ENCODE measurements around the gene S100PBP.

Gene S100PBP

GRCh38 chr1:32782086-32782485 is 35.4 kb upstream of the S100PBP start:
- Histone ChIP-seq H3K4me1 (ENCODE audit: insufficient read depth, low read length, poor library complexity, severe bottlenecking) (no peaks in the 10 kb centered on the region), H3K9me2 (replicated peaks; ENCODE audit: low read depth, low read length) (no peaks in the 10 kb centered on the region), H3K4me2 (ENCODE audit: low read depth, low read length, poor library complexity, severe bottlenecking) (no peak overlapping the region), H3K9me3 (ENCODE audit: insufficient read depth, low read depth, low read length) (no peaks in the 10 kb centered on the region), H2AFZ (ENCODE audit: low read length) (no peak overlapping the region), H3F3A (ENCODE audit: low read depth) (no peaks in the 10 kb centered on the region), H3K36me3 (ENCODE audit: insufficient read depth, low read length) (peaks cover 86% of the 10 kb centered on the region), H3K9ac (ENCODE audit: low read depth, low read length, poor library complexity, severe bottlenecking) (no peak overlapping the region), H3K79me2 (ENCODE audit: insufficient read depth, low read length) (no peaks in the 10 kb centered on the region), H3K4me3 (ENCODE audit: low read length, poor library complexity, severe bottlenecking) (no peak overlapping the region), H4K20me1 (ENCODE audit: insufficient read depth, low read length, poor library complexity, severe bottlenecking) (no peaks in the 10 kb centered on the region), H3K27me3 (ENCODE audit: insufficient read depth, low read length, poor library complexity, severe bottlenecking) (no peaks in the 10 kb centered on the region)
- TF ChIP-seq EZH2phosphoT487 (IDR thresholded peaks at IDR 0.05; ENCODE audit: borderline replicate concordance): no peak
- no peak for TF ChIP-seq CTCF (conservative IDR thresholded peaks at IDR 0.05; ENCODE audit: low read length)

GRCh38 chr1:32783851-32784250 is 33.6 kb upstream of the S100PBP start:
- Histone ChIP-seq H3F3A (ENCODE audit: low read depth) (no peaks in the 10 kb centered on the region), H3K4me3 (ENCODE audit: low read length, poor library complexity, severe bottlenecking) (no peak overlapping the region), H4K20me1 (ENCODE audit: insufficient read depth, low read length, poor library complexity, severe bottlenecking) (no peaks in the 10 kb centered on the region), H3K4me1 (ENCODE audit: insufficient read depth, low read length, poor library complexity, severe bottlenecking) (no peaks in the 10 kb centered on the region), H3K27me3 (ENCODE audit: insufficient read depth, low read length, poor library complexity, severe bottlenecking) (no peaks in the 10 kb centered on the region), H2AFZ (ENCODE audit: low read length) (no peak overlapping the region), H3K4me2 (ENCODE audit: low read depth, low read length, poor library complexity, severe bottlenecking) (no peak overlapping the region), H3K36me3 (ENCODE audit: insufficient read depth, low read length) (peaks cover 93% of the 10 kb centered on the region), H3K79me2 (ENCODE audit: insufficient read depth, low read length) (no peaks in the 10 kb centered on the region), H3K9ac (ENCODE audit: low read depth, low read length, poor library complexity, severe bottlenecking) (no peak overlapping the region), H3K9me3 (ENCODE audit: insufficient read depth, low read depth, low read length) (no peaks in the 10 kb centered on the region), H3K9me2 (replicated peaks; ENCODE audit: low read depth, low read length) (no peaks in the 10 kb centered on the region)
- TF ChIP-seq EZH2phosphoT487 (IDR thresholded peaks at IDR 0.05; ENCODE audit: borderline replicate concordance) (no peak), CTCF (conservative IDR thresholded peaks at IDR 0.05; ENCODE audit: low read length) (no peak)

GRCh38 chr1:32784817-32785216 is 32.6 kb upstream of the S100PBP start:
- Histone ChIP-seq H3K79me2 (ENCODE audit: insufficient read depth, low read length) (no peaks in the 10 kb centered on the region), H3K9me3 (ENCODE audit: insufficient read depth, low read depth, low read length) (no peaks in the 10 kb centered on the region), H3K4me3 (ENCODE audit: low read length, poor library complexity, severe bottlenecking) (no peak overlapping the region), H3K4me1 (ENCODE audit: insufficient read depth, low read length, poor library complexity, severe bottlenecking) (no peaks in the 10 kb centered on the region), H3K9ac (ENCODE audit: low read depth, low read length, poor library complexity, severe bottlenecking) (no peak overlapping the region), H3K9me2 (replicated peaks; ENCODE audit: low read depth, low read length) (no peaks in the 10 kb centered on the region), H3K4me2 (ENCODE audit: low read depth, low read length, poor library complexity, severe bottlenecking) (no peak overlapping the region), H3K36me3 (ENCODE audit: insufficient read depth, low read length) (peaks cover 91% of the 10 kb centered on the region), H3F3A (ENCODE audit: low read depth) (no peaks in the 10 kb centered on the region), H3K27me3 (ENCODE audit: insufficient read depth, low read length, poor library complexity, severe bottlenecking) (no peaks in the 10 kb centered on the region), H2AFZ (ENCODE audit: low read length) (no peak overlapping the region), H4K20me1 (ENCODE audit: insufficient read depth, low read length, poor library complexity, severe bottlenecking) (no peaks in the 10 kb centered on the region)
- no peak for TF ChIP-seq CTCF (conservative IDR thresholded peaks at IDR 0.05; ENCODE audit: low read length)

Data from Loucy (cell line).